ENCODE results near the gene SEC16A.

SEC16A gene

GRCh38 chr9:136399176-136400037 lies 83.4 kb downstream of the SEC16A start:
- peak; percentile 50 for DNase-seq (ENCODE audit: low spot score)

GRCh38 chr9:136398286-136398685 lies 84.6 kb downstream of the SEC16A start:
- no peak for DNase-seq (ENCODE audit: low spot score)

DNA sequence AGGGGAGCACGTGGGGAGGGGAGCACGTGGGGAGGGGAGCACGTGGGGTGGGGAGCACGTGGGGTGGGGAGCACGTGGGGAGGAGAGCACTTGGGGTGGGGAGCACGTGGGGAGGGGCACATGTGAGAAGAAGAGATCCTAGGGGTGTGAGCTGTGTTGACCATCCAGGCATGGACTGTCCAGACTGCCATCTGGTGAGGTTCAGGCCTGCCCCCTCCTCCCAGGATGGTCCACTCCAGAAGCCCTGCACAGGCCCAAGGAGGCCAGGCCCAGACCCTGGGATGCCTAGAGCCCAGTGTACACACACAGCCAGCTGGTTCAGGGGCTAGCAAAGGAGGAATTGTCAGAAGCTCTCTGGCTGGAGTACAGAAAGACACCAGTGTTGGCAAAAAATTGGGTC lies 85.2 kb downstream of the SEC16A start:
- DNase-seq (ENCODE audit: low spot score) = no peak

- no peak for DNase-seq (ENCODE audit: low spot score)
These were observed 86.7 kb downstream of the SEC16A start for GRCh38 chr9:136396219-136396515.

GRCh38 chr9:136395345-136396218 lies 87.3 kb downstream of the SEC16A start:
- no peak for DNase-seq (ENCODE audit: low spot score)

GRCh38 chr9:136395020-136395340 lies 87.9 kb downstream of the SEC16A start:
- DNase-seq (ENCODE audit: low spot score) = no peak

DNA sequence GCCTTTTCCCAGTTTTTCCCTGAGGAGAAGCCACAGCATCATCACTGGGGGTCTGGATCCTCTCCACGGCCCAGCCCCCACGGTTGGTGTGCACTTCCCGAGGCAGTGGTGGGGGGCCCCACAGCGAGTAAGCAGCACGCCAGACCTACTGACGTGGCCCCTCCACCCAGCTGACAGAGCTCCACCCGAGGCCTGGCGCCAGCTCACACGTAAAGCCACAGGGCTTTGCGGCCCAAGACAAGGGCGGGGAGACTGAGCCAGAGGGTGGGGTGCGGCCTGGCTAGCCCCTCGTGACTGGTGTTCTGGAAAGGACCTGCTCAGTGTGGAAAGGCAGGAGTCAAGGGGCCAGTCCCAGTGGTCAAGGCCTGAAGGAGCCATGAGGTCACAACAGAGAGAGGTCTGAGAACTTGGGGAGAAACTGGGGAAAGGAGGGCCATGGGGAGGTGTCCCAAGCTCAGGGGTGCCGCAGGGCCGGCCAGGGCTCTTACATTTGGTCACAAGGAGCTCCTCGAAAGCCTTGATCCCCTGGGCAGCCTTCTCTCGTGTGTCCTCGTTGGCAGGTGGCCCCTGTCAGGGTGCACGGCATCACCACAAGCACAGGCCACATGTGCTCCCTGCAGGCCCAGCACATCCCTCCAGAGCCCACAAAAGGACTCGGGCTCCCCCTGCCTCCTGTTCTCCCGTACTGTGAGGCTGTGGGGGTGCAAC lies 88.4 kb downstream of the SEC16A start:
- no peak for DNase-seq (ENCODE audit: low spot score)

DNA sequence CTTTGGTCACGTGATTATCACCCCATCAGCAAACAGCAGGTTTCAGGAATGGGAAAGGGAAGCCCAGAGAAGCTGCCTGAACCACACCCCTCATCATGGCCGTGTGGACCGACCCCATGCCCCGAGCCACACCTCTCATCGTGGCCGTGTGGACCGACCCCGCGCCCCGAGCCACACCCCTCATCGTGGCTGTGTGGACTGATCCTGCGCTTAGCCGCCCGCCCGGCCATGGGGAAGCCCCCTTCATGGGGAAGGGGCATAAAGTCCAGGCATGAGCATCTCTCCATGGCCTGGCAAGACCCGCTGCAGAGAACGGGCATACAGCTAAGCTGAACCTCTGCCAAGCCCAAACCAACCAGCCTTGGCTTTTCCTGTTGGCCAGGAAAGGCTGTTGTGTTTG lies 89.3 kb downstream of the SEC16A start:
- no peak for DNase-seq (ENCODE audit: low spot score)

GRCh38 chr9:136392538-136393449 lies 90.0 kb downstream of the SEC16A start:
- DNase-seq (ENCODE audit: low spot score) = no peak

DNA sequence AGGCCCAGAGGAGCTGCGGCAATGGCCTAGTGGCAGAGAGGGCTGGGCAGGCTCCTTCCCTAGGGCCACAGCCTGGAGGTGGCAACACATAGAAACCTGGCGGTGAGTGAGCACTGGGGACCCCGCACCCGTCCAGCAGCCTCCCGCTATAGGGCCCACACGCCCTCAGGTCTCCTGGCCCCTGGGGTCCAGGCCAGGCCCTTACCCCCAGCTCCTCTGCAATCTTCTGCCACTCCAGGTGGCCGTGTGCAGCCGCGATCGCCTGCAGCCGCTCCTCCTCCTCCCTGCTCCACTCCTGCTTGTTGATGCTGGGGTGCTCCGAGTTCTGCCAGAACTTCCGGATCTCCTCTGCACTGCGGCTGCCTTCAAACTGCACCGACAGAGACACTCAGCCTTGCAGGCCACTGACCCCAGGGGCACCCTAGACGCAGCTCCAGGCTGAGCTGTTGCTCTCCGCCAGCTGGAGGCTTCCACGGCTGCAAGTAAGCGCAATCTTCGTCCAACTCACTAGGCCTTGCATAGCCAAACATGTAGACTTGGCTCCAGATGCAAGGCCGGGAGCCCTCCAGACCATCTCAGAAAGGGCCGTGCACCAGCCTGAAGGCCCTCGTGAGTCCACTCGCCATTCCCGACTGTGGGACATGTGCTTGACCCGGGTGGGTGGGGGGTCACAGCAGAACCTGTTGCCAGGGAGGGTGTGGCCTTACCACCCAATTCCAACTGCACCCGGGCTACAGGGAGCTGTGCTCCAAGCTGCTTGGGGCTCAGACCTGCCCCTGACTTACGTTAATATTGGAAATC lies 90.9 kb downstream of the SEC16A start:
- DNase-seq (ENCODE audit: low spot score) = no peak
